ENCODE data around the gene CFAP251. TPM values are rescaled to one million over a fixed set of nuclear protein-coding genes. Genes with fewer than 3 reads are reported as not detected.

Gene CFAP251
- total RNA-seq, 1 donor from 2014 or later: 4.7 TPM

GRCh38 chr12:122032580-122032979 is 114.2 kb downstream of the CFAP251 start:
- peaks cover 21% of the 10 kb centered on the region for H3K79me2 ChIP-seq (ENCODE audit: insufficient read depth, low read length)
- no peaks in the 10 kb centered on the region for H3K9me3 ChIP-seq (ENCODE audit: insufficient read depth, low read depth, low read length)
- H3K27ac ChIP-seq (ENCODE audit: low read depth, low read length): no peak overlapping the region
- Mint-ChIP-seq H3K27ac (ENCODE audit: unreplicated experiment) (no peak overlapping the region), H3K4me3 (ENCODE audit: unreplicated experiment) (no peak overlapping the region), H3K9me3 (ENCODE audit: unreplicated experiment) (no peaks in the 10 kb centered on the region), H3K27me3 (ENCODE audit: low read depth, unreplicated experiment) (no peaks in the 10 kb centered on the region), H3K36me3 (ENCODE audit: low read depth, unreplicated experiment) (peaks cover 9% of the 10 kb centered on the region), H3K4me1 (ENCODE audit: low read depth, unreplicated experiment) (peaks cover 7% of the 10 kb centered on the region)
- H4K20me1 ChIP-seq (ENCODE audit: insufficient read depth, low read length): peaks cover 22% of the 10 kb centered on the region
- H3K4me2 ChIP-seq (ENCODE audit: low read length): no peak overlapping the region
- peaks cover 16% of the 10 kb centered on the region for H3K4me1 ChIP-seq (ENCODE audit: insufficient read depth, low read length)
- FAIRE-seq (no peak), DNase-seq (ENCODE audit: low read depth) (no peak)
- H3K27me3 ChIP-seq (ENCODE audit: insufficient read depth, low read length): no peaks in the 10 kb centered on the region
- no peak overlapping the region for H3K4me3 ChIP-seq (ENCODE audit: insufficient read depth, low read depth, low read length)
- H3K36me3 ChIP-seq (ENCODE audit: insufficient read depth, low read length): no peaks in the 10 kb centered on the region
- no peak overlapping the region for H2AFZ ChIP-seq (ENCODE audit: low read depth, low read length)
- TF ChIP-seq EZH2 (IDR thresholded peaks at IDR 0.05; ENCODE audit: insufficient read depth, low read length): no peak
- TF ChIP-seq CTCF (IDR thresholded peaks at IDR 0.05; ENCODE audit: insufficient read depth, low read depth, low read length): no peak
- no peak overlapping the region for H3K9ac ChIP-seq (ENCODE audit: low read length)

- Histone ChIP-seq H4K20me1 (ENCODE audit: insufficient read depth, low read length) (no peaks in the 10 kb centered on the region), H3K9me3 (ENCODE audit: insufficient read depth, low read depth, low read length) (no peaks in the 10 kb centered on the region), H3K27ac (ENCODE audit: low read depth, low read length) (no peak overlapping the region), H3K4me3 (ENCODE audit: insufficient read depth, low read depth, low read length) (no peak overlapping the region), H3K36me3 (ENCODE audit: insufficient read depth, low read length) (no peaks in the 10 kb centered on the region), H3K27me3 (ENCODE audit: insufficient read depth, low read length) (no peaks in the 10 kb centered on the region), H3K4me1 (ENCODE audit: insufficient read depth, low read length) (no peaks in the 10 kb centered on the region), H3K9ac (ENCODE audit: low read length) (no peak overlapping the region), H2AFZ (ENCODE audit: low read depth, low read length) (no peak overlapping the region), H3K4me2 (ENCODE audit: low read length) (no peak overlapping the region), H3K79me2 (ENCODE audit: insufficient read depth, low read length) (peaks cover 4% of the 10 kb centered on the region)
- no peak overlapping the region for H3K27ac Mint-ChIP-seq (ENCODE audit: unreplicated experiment)
- no peak for FAIRE-seq
- no peak overlapping the region for H3K4me3 Mint-ChIP-seq (ENCODE audit: unreplicated experiment)
- H3K36me3 Mint-ChIP-seq (ENCODE audit: low read depth, unreplicated experiment): peaks cover 8% of the 10 kb centered on the region
- H3K9me3 Mint-ChIP-seq (ENCODE audit: unreplicated experiment): no peaks in the 10 kb centered on the region
- no peak for DNase-seq (ENCODE audit: low read depth)
- no peaks in the 10 kb centered on the region for H3K27me3 Mint-ChIP-seq (ENCODE audit: low read depth, unreplicated experiment)
- H3K4me1 Mint-ChIP-seq (ENCODE audit: low read depth, unreplicated experiment): no peaks in the 10 kb centered on the region
- TF ChIP-seq CTCF (IDR thresholded peaks at IDR 0.05; ENCODE audit: insufficient read depth, low read depth, low read length) (no peak), EZH2 (IDR thresholded peaks at IDR 0.05; ENCODE audit: insufficient read depth, low read length) (no peak)
Observed at GRCh38 chr12:122035292-122035691, 116.9 kb downstream of the CFAP251 start.

- H3K9ac ChIP-seq (ENCODE audit: low read length): no peak overlapping the region
- DNase-seq (ENCODE audit: low read depth): no peak
- no peak for TF ChIP-seq EZH2 (IDR thresholded peaks at IDR 0.05; ENCODE audit: insufficient read depth, low read length)
- TF ChIP-seq CTCF (IDR thresholded peaks at IDR 0.05; ENCODE audit: insufficient read depth, low read depth, low read length): no peak
- no peak for FAIRE-seq
- no peak overlapping the region for H2AFZ ChIP-seq (ENCODE audit: low read depth, low read length)
- no peak overlapping the region for H3K4me3 ChIP-seq (ENCODE audit: insufficient read depth, low read depth, low read length)
- H3K27me3 Mint-ChIP-seq (ENCODE audit: low read depth, unreplicated experiment): no peaks in the 10 kb centered on the region
- H3K4me1 Mint-ChIP-seq (ENCODE audit: low read depth, unreplicated experiment): peaks cover 3% of the 10 kb centered on the region
- no peak overlapping the region for H3K4me2 ChIP-seq (ENCODE audit: low read length)
- H3K4me3 Mint-ChIP-seq (ENCODE audit: unreplicated experiment): no peak overlapping the region
- no peaks in the 10 kb centered on the region for H4K20me1 ChIP-seq (ENCODE audit: insufficient read depth, low read length)
- H3K9me3 Mint-ChIP-seq (ENCODE audit: unreplicated experiment): no peaks in the 10 kb centered on the region
- H3K79me2 ChIP-seq (ENCODE audit: insufficient read depth, low read length): peaks cover 4% of the 10 kb centered on the region
- peaks cover 9% of the 10 kb centered on the region for H3K36me3 Mint-ChIP-seq (ENCODE audit: low read depth, unreplicated experiment)
- H3K27ac ChIP-seq (ENCODE audit: low read depth, low read length): no peak overlapping the region
- no peak overlapping the region for H3K27ac Mint-ChIP-seq (ENCODE audit: unreplicated experiment)
- no peaks in the 10 kb centered on the region for H3K9me3 ChIP-seq (ENCODE audit: insufficient read depth, low read depth, low read length)
- H3K27me3 ChIP-seq (ENCODE audit: insufficient read depth, low read length): no peaks in the 10 kb centered on the region
- H3K4me1 ChIP-seq (ENCODE audit: insufficient read depth, low read length): no peaks in the 10 kb centered on the region
- H3K36me3 ChIP-seq (ENCODE audit: insufficient read depth, low read length): no peaks in the 10 kb centered on the region
Observed at GRCh38 chr12:122036153-122036552, 117.8 kb downstream of the CFAP251 start.

All from astrocyte (in vitro differentiated cells and primary cell).